HT-29 (cell line): ENCODE data around the gene TBX21. TPM values are rescaled to one million over a fixed set of nuclear protein-coding genes. Genes with fewer than 3 reads are reported as not detected.

ENCODE experiments used
- DNase-seq: peaks from one replicate; pipeline ENCODE4 v3.0.0-alpha.2; 2015; ENCODE audit warnings: low spot score
- total RNA-seq: library from RNA; depleted of rRNA; stranded (reverse); fragments of >200 nt; shearing (Covaris generic); gene quantifications from 2 replicates; pipeline ENCODE4 v1.2.3, GENCODE V29; 2014

TBX21 gene
- total RNA-seq, 1 experiment from 2014 or later, result not detected

GRCh38 chr17:47697906-47698711 is 34.9 kb upstream of the TBX21 start:
- no peak for DNase-seq

- peak; percentile 74 for DNase-seq
Observed at GRCh38 chr17:47698749-47699535, 34.1 kb upstream of the TBX21 start.

- DNase-seq, result no peak
Observed at GRCh38 chr17:47699536-47699840, 33.5 kb upstream of the TBX21 start.

GRCh38 chr17:47700471-47701449 is 32.3 kb upstream of the TBX21 start:
- DNase-seq, result no peak

GRCh38 chr17:47701608-47702007 is 31.4 kb upstream of the TBX21 start:
- DNase-seq, result no peak

- no peak for DNase-seq
Observed at GRCh38 chr17:47702391-47702995, 30.5 kb upstream of the TBX21 start.

GRCh38 chr17:47703191-47703591 is 29.8 kb upstream of the TBX21 start:
- no peak for DNase-seq

- no peak for DNase-seq
Observed at GRCh38 chr17:47703671-47704070, 29.4 kb upstream of the TBX21 start.

- DNase-seq, result no peak
Observed at GRCh38 chr17:47704116-47704515, 28.9 kb upstream of the TBX21 start.

GRCh38 chr17:47704736-47705135 is 28.3 kb upstream of the TBX21 start:
- DNase-seq, result no peak

GRCh38 chr17:47705536-47706530 is 27.2 kb upstream of the TBX21 start:
- no peak for DNase-seq

GRCh38 chr17:47707056-47707804 is 25.8 kb upstream of the TBX21 start:
- DNase-seq, result no peak

GRCh38 chr17:47707884-47708283 is 25.2 kb upstream of the TBX21 start:
- DNase-seq, result no peak

GRCh38 chr17:47708312-47708863 is 24.6 kb upstream of the TBX21 start:
- DNase-seq, result no peak

GRCh38 chr17:47708864-47709541 is 24.0 kb upstream of the TBX21 start:
- no peak for DNase-seq

- DNase-seq, result no peak
Observed at GRCh38 chr17:47709594-47709993, 23.4 kb upstream of the TBX21 start.

GRCh38 chr17:47711366-47712099 is 21.5 kb upstream of the TBX21 start:
- no peak for DNase-seq
